Calu3 (cell line): ENCODE measurements around the gene RAD51AP2. TPM values are rescaled to one million over a fixed set of nuclear protein-coding genes. Genes with fewer than 3 reads are reported as not detected.
"Not testable (repeated sequence)": the region's sequence is repeated elsewhere in the genome, so short reads cannot be mapped to it uniquely, and the experiment has no call there.

Experiments used
- BruUV-seq: library from RNA; stranded (reverse); fragments of 400-500 nt; replicated peaks from 2 replicates; lab custom pipeline; 2021; lab: Mats Ljungman, UMichigan
- CTCF ChIA-PET: fragments of 300-600 bp; sonication (Branson Sonifier 250); formaldehyde crosslinking; loops from one replicate; lab custom pipeline; 2022; ENCODE audit warnings: antibody characterized with exemption; lab: Charles Lee
- DNase-seq: peaks from one replicate; pipeline ENCODE4 v3.0.0; 2022
- H3K27ac Mint-ChIP-seq: one replicate; pipeline ENCODE4 v1.8.0; 2022; ENCODE audit warnings: mixed read lengths; ENCODE audit not compliant: unreplicated experiment
- H3K27me3 Mint-ChIP-seq: one replicate; pipeline ENCODE4 v1.8.0; 2022; ENCODE audit warnings: mixed read lengths; ENCODE audit not compliant: unreplicated experiment
- H3K36me3 Mint-ChIP-seq: one replicate; pipeline ENCODE4 v1.8.0; 2022; ENCODE audit warnings: mild to moderate bottlenecking, moderate library complexity, mixed read lengths; ENCODE audit not compliant: insufficient read depth, unreplicated experiment
- H3K4me1 Mint-ChIP-seq: one replicate; pipeline ENCODE4 v1.8.0; 2022; ENCODE audit warnings: mild to moderate bottlenecking, low read depth, mixed read lengths; ENCODE audit not compliant: unreplicated experiment
- H3K4me3 Mint-ChIP-seq: one replicate; pipeline ENCODE4 v1.8.0; 2022; ENCODE audit warnings: mild to moderate bottlenecking, low read depth, moderate library complexity, mixed read lengths; ENCODE audit not compliant: unreplicated experiment
- H3K9me3 Mint-ChIP-seq: one replicate; pipeline ENCODE4 v1.8.0; 2022; ENCODE audit warnings: low read depth, mixed read lengths; ENCODE audit not compliant: unreplicated experiment
- CTCF ChIP-seq: fragments of 200-600 bp; IDR thresholded peaks from one replicate; pipeline ENCODE4 v1.8.0; 2022; ENCODE audit warnings: antibody characterized with exemption; ENCODE audit not compliant: unreplicated experiment
- intact Hi-C: fragments of 100-400 bp; cut with micrococcal nuclease; formaldehyde crosslinking; loops from one replicate; pipeline ENCODE4 v1.10.0; 2022; ENCODE audit not compliant: unreplicated experiment
- total RNA-seq: library from RNA; stranded (reverse); gene quantifications from 2 replicates; pipeline ENCODE4 v1.2.3, GENCODE V29; 2022

The RAD51AP2 gene
- total RNA-seq, 1 experiment from 2014 or later = not detected

- intact Hi-C loops = no loop called here
- peaks cover 12% of the 10 kb centered on the region for H3K36me3 Mint-ChIP-seq
- no peaks in the 10 kb centered on the region for H3K27me3 Mint-ChIP-seq
- no peak overlapping the region for H3K27ac Mint-ChIP-seq
- BruUV-seq = no TSS peak
- DNase-seq = no peak
- H3K9me3 Mint-ChIP-seq = no peaks in the 10 kb centered on the region
- TF ChIP-seq CTCF = no peak
- no peak overlapping the region for H3K4me3 Mint-ChIP-seq
- CTCF ChIA-PET = no interaction called here
- no peaks in the 10 kb centered on the region for H3K4me1 Mint-ChIP-seq
Observed at GRCh38 chr2:17515652-17516051, 2.6 kb downstream of the RAD51AP2 start.

GRCh38 chr2:17506736-17507616, 11.3 kb downstream of the RAD51AP2 start:
- peak; percentile 3 for DNase-seq
- CTCF ChIA-PET = no interaction called here
- Mint-ChIP-seq H3K4me1 (peaks cover 23% of the 10 kb centered on the region), H3K36me3 (no peaks in the 10 kb centered on the region), H3K9me3 (no peaks in the 10 kb centered on the region), H3K27me3 (no peaks in the 10 kb centered on the region), H3K4me3 (no peak overlapping the region), H3K27ac (peak overlapping the region; percentile 21)
- TF ChIP-seq CTCF = no peak
- intact Hi-C loops = no loop called here
- BruUV-seq = no TSS peak

GRCh38 chr2:17497718-17498117, 20.5 kb downstream of the RAD51AP2 start:
- no peak for DNase-seq
- intact Hi-C loops = no loop called here
- no TSS peak for BruUV-seq
- CTCF ChIA-PET = no interaction called here
- Mint-ChIP-seq H3K36me3 (no peaks in the 10 kb centered on the region), H3K27me3 (no peaks in the 10 kb centered on the region), H3K4me3 (no peak overlapping the region), H3K4me1 (no peaks in the 10 kb centered on the region), H3K9me3 (no peaks in the 10 kb centered on the region), H3K27ac (no peak overlapping the region)
- no peak for TF ChIP-seq CTCF

GRCh38 chr2:17495590-17495989, 22.6 kb downstream of the RAD51AP2 start:
- Mint-ChIP-seq H3K36me3 (no peaks in the 10 kb centered on the region), H3K9me3 (no peaks in the 10 kb centered on the region), H3K27me3 (no peaks in the 10 kb centered on the region), H3K27ac (no peak overlapping the region), H3K4me1 (no peaks in the 10 kb centered on the region), H3K4me3 (no peak overlapping the region)
- DNase-seq = no peak
- no TSS peak for BruUV-seq
- no peak for TF ChIP-seq CTCF
- CTCF ChIA-PET = no interaction called here
- intact Hi-C loops = no loop called here

GRCh38 chr2:17490165-17490564, 28.1 kb downstream of the RAD51AP2 start:
- intact Hi-C loops, BruUV-seq: not testable (repeated sequence)

GRCh38 chr2:17488610-17489009, 29.6 kb downstream of the RAD51AP2 start:
- intact Hi-C loops, H3K4me1 Mint-ChIP-seq, H3K36me3 Mint-ChIP-seq, H3K27me3 Mint-ChIP-seq, H3K9me3 Mint-ChIP-seq, DNase-seq, CTCF ChIA-PET, H3K4me3 Mint-ChIP-seq, H3K27ac Mint-ChIP-seq, BruUV-seq: not testable (repeated sequence)

More at GRCh38 chr2:17490165-17490564, 28.1 kb downstream of the RAD51AP2 start:
- H3K4me3 Mint-ChIP-seq, H3K27ac Mint-ChIP-seq, H3K36me3 Mint-ChIP-seq, H3K27me3 Mint-ChIP-seq, H3K4me1 Mint-ChIP-seq, DNase-seq, CTCF ChIA-PET, H3K9me3 Mint-ChIP-seq: not testable (repeated sequence)
